Vagina (tissue), 2 donors: Measurements from ENCODE around the gene MARVELD2. TPM values are rescaled to one million over a fixed set of nuclear protein-coding genes. Genes with fewer than 3 reads are reported as not detected.

Experiments used
- DNase-seq, 2 donors: peaks; one replicate each; pipeline ENCODE4 v3.0.0-alpha.2; 2017; ENCODE audit errors: extremely low spot score in 2 of 2
- H3K27ac ChIP-seq: fragments of 200-600 bp; sonication (generic); one replicate; pipeline ENCODE4 v1.5.1; 2019
- H3K27me3 ChIP-seq: fragments of 200-600 bp; sonication (generic); one replicate; pipeline ENCODE4 v1.5.1; 2019
- H3K36me3 ChIP-seq, 2 donors: fragments of 200-600 bp; sonication (generic); one replicate each; pipeline ENCODE4 v1.5.1; 2017 to 2019
- H3K4me1 ChIP-seq: fragments of 200-600 bp; sonication (generic); one replicate; pipeline ENCODE4 v1.5.1; 2019
- H3K4me3 ChIP-seq, 2 donors: fragments of 200-600 bp; sonication (generic); 1 replicate in 1 of 2; 2 replicates in 1 of 2; pipeline ENCODE4 v1.5.1; 2016 to 2019
- H3K9me3 ChIP-seq: fragments of 200-600 bp; sonication (generic); one replicate; pipeline ENCODE4 v1.5.1; 2019
- POLR2A ChIP-seq, 2 donors: fragments of 450-650 bp; IDR thresholded peaks; one replicate each; pipeline ENCODE4 v1.6.1; 2017; ENCODE audit warnings: antibody characterized with exemption in 2 of 2, mild to moderate bottlenecking in 2 of 2, moderate library complexity in 2 of 2
- POLR2AphosphoS5 ChIP-seq, 2 donors: sonication (generic); formaldehyde crosslinking; IDR thresholded peaks; one replicate each; pipeline ENCODE4 v1.9.0; 2017; ENCODE audit warnings: antibody characterized with exemption in 2 of 2, mild to moderate bottlenecking in 2 of 2, low read depth in 1 of 2; ENCODE audit not compliant: insufficient read depth in 1 of 2
- intact Hi-C: fragments of 100-400 bp; cut with DNase I; formaldehyde crosslinking; loops from one replicate; pipeline ENCODE4 v1.15.1; 2023
- small RNA-seq: library from RNA; depleted of rRNA; stranded (forward); fragments of <200 nt; gene quantifications from one replicate; pipeline ENCODE3, GENCODE V24; 2016
- total RNA-seq: library from RNA; depleted of rRNA; stranded (reverse); fragments of >200 nt; gene quantifications from one replicate; pipeline ENCODE4 v1.2.3, GENCODE V29; 2016
- TF ChIP-seq, protein P1 (sequence below), 3 experiments: fragments of 450-650 bp in 2 of 3; fragments of 200-600 bp in 1 of 3; sonication (generic) in 1 of 3; IDR thresholded peaks; one replicate each; pipeline ENCODE4 v1.5.1; 2017 to 2019; ENCODE audit warnings: antibody characterized with exemption in 3 of 3, mild to moderate bottlenecking in 2 of 3, moderate library complexity in 2 of 3

MARVELD2 gene
- total RNA-seq, 1 donor from 2014 or later = 6.4 TPM

DNA sequence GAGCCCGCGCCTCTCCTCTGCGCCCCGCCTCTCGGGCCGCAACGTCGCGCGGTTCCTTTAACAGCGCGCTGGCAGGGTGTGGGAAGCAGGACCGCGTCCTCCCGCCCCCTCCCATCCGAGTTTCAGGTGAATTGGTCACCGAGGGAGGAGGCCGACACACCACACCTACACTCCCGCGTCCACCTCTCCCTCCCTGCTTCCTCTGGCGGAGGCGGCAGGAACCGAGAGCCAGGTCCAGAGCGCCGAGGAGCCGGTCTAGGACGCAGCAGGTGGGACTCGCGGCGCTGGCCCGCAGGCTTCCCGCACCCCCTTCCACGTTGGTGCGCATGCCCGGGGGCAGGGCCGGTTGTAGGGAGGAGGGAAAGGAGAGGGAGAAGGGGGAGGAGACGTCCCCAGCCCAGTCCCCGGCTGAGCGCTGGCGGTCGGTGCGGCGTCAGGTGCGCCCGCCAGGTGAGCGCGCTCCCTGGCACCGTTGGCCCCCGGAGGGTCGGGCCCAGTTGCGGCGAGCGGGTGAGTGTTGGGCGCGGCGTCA, 77.5 kb downstream of the MARVELD2 start, which contains the start of gene OCLN:
TSS of gene OCLN (plus strand) at position 400 of the 532 bp plus-strand sequence. CDS start 11,455 bp downstream, outside the sequence.
- Histone ChIP-seq H3K4me1 (peaks cover 19% of the 10 kb centered on the region), H3K9me3 (no peaks in the 10 kb centered on the region), H3K27me3 (no peaks in the 10 kb centered on the region), H3K27ac (peak within 1 kb of the TSS; percentile 52), H3K36me3 (no peaks in the 10 kb centered on the region), H3K4me3 (peak within 1 kb of the TSS; percentile 58 to 78)
- no peak for DNase-seq
- intact Hi-C loops = no loop called here
- TF ChIP-seq, protein P1, sequence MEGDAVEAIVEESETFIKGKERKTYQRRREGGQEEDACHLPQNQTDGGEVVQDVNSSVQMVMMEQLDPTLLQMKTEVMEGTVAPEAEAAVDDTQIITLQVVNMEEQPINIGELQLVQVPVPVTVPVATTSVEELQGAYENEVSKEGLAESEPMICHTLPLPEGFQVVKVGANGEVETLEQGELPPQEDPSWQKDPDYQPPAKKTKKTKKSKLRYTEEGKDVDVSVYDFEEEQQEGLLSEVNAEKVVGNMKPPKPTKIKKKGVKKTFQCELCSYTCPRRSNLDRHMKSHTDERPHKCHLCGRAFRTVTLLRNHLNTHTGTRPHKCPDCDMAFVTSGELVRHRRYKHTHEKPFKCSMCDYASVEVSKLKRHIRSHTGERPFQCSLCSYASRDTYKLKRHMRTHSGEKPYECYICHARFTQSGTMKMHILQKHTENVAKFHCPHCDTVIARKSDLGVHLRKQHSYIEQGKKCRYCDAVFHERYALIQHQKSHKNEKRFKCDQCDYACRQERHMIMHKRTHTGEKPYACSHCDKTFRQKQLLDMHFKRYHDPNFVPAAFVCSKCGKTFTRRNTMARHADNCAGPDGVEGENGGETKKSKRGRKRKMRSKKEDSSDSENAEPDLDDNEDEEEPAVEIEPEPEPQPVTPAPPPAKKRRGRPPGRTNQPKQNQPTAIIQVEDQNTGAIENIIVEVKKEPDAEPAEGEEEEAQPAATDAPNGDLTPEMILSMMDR (IDR thresholded peaks at IDR 0.05) = no peak
- TF ChIP-seq POLR2AphosphoS5 (IDR thresholded peaks at IDR 0.05; ENCODE audit: insufficient read depth in 1 of 2, low read depth in 1 of 2) = peak in 1 of 2 donors; percentile 48

DNA sequence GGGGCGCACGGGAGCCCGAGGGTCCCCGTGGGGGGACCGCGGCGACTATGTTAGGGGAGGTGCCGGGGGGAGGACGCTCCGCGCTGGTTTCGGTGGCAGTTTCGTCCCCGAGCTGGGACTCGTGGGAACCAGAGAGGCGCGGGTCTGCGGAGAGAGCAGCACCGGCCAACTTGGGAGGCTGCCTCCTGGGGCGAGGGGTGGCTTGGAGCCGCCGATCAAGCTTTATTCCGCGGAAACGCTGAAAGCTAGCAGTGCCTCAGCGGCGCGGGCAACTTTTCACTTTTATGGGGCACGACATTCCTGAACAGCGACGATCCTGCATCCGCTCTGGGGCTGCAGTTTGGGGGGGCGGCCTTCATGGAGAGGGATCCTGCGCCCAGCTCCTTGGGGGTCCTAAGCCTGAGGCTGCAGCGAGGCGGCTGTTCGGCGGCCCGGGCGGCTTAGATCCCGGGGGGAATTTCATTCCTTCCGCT, 78.0 kb downstream of the MARVELD2 start:
- intact Hi-C loops = no loop called here
- TF ChIP-seq POLR2AphosphoS5 (IDR thresholded peaks at IDR 0.05; ENCODE audit: insufficient read depth in 1 of 2, low read depth in 1 of 2) (no peak), POLR2A (IDR thresholded peaks at IDR 0.05) (no peak)
- TF ChIP-seq, protein P1 (IDR thresholded peaks at IDR 0.05) = no peak
- H3K9me3 ChIP-seq = no peaks in the 10 kb centered on the region
- no peak for DNase-seq
- peaks cover 19% of the 10 kb centered on the region for H3K4me1 ChIP-seq
- peak overlapping the region; percentile 52 for H3K27ac ChIP-seq
- H3K27me3 ChIP-seq = no peaks in the 10 kb centered on the region
- H3K4me3 ChIP-seq = peak overlapping the region; percentile 58 to 78
- H3K36me3 ChIP-seq = no peaks in the 10 kb centered on the region

DNA sequence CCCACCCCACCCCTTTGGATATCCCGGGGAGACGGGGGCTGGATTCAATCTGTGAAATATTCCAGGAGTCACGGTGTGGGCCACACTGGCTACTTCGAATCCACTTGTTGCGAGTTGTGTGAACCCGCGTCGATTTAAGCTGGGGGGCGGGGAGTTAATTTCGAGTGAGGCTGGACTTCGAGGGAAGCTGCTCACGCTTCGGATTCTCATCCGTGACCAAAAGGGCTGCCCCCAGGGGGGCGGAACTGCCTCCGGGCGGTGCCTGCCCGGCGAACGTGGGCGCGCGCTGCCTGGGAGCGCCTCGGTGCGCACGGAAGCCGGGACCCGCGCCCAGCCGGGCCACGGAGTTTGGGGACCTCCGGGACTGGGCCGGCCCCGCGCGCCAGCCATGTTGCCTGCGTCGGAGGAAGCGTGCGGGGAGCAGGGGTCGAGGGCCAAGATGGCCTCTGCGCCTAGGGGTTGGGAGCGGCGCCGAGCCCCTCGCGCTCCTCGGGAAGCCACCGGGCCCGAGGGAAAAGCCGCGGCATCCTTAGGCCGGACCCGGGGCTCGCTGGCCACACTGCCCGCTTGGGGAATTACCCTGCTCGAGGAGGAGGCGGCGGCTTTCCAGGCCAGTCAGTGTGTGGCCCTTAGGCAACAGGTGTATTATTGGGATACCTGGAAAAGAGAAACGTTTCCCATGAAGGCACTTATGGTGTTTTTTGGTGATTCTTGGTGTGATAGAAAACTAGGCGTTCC, 78.6 kb downstream of the MARVELD2 start:
- H3K27me3 ChIP-seq = no peaks in the 10 kb centered on the region
- DNase-seq = no peak
- peaks cover 19% of the 10 kb centered on the region for H3K4me1 ChIP-seq

More for the DNA sequence above, 78.6 kb downstream of the MARVELD2 start:
- H3K36me3 ChIP-seq = no peaks in the 10 kb centered on the region
- H3K27ac ChIP-seq = peak overlapping the region; percentile 52
- intact Hi-C loops = no loop called here
- TF ChIP-seq, protein P1 (IDR thresholded peaks at IDR 0.05) = no peak
- no peak for TF ChIP-seq POLR2A (IDR thresholded peaks at IDR 0.05)
- no peak for TF ChIP-seq POLR2AphosphoS5 (IDR thresholded peaks at IDR 0.05; ENCODE audit: insufficient read depth in 1 of 2, low read depth in 1 of 2)
- H3K9me3 ChIP-seq = no peaks in the 10 kb centered on the region
- H3K4me3 ChIP-seq = peak overlapping the region; percentile 58 to 78

Small RNA genes lying within 50 kb of the gene (small RNA-seq; reads per million reads assigned to genes)
- gene RN7SL616P (not detected), gene RPS27P14 (not detected)

Other genes starting within 250 kb of the MARVELD2 start
- gene CCNB1, start 248.0 kb upstream of the MARVELD2 start, total RNA-seq = 14.0 TPM
- gene CENPH, start 225.5 kb upstream of the MARVELD2 start, total RNA-seq = 3.9 TPM
- gene CDK7, start 180.2 kb upstream of the MARVELD2 start, total RNA-seq = 10.6 TPM
- gene CCDC125, start 82.3 kb upstream of the MARVELD2 start, total RNA-seq = 2.9 TPM
- gene AK6, start 45.6 kb upstream of the MARVELD2 start, total RNA-seq = 17.4 TPM
- 35.8 TPM for gene TAF9, start 45.6 kb upstream of the MARVELD2 start, total RNA-seq
- 17.2 TPM for gene RAD17, start 45.3 kb upstream of the MARVELD2 start, total RNA-seq
- gene OCLN, start 77.7 kb downstream of the MARVELD2 start, total RNA-seq = 12.8 TPM
- gene GTF2H2C, start 145.1 kb downstream of the MARVELD2 start, total RNA-seq = 22.8 TPM